GM19452 (cell line): ENCODE data around the gene RAPGEFL1.
"Not testable (repeated sequence)": the region's sequence is repeated elsewhere in the genome, so short reads cannot be mapped to it uniquely, and the experiment has no call there.

Source experiments
- ATAC-seq: cut with Tn5 transposase; IDR thresholded peaks from one replicate; pipeline ENCODE4 v1.9.1; 2021; ENCODE audit not compliant: unreplicated experiment

Gene RAPGEFL1

GRCh38 chr17:40173091-40173777 lies 4.0 kb upstream of the RAPGEFL1 start:
- ATAC-seq: no peak

DNA sequence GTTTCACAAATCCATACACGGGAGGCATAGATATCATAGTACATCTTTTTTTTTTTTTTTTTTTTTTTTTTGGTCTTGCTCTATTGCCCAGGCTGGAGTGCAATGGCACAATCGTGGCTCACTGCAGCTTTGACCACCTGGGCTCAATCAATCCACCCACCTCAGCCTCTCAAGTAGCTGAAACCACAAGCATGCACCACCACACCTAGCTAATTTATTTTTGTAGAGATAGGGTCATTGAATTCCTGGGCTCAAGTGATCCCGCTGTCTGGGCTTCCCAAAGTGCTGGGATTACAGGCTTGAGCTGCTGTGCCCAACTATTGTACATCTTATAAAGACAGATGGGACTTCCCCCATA lies 3.5 kb upstream of the RAPGEFL1 start:
- ATAC-seq: no peak

- ATAC-seq: no peak
These were observed 2.8 kb upstream of the RAPGEFL1 start for GRCh38 chr17:40174514-40174913.

DNA sequence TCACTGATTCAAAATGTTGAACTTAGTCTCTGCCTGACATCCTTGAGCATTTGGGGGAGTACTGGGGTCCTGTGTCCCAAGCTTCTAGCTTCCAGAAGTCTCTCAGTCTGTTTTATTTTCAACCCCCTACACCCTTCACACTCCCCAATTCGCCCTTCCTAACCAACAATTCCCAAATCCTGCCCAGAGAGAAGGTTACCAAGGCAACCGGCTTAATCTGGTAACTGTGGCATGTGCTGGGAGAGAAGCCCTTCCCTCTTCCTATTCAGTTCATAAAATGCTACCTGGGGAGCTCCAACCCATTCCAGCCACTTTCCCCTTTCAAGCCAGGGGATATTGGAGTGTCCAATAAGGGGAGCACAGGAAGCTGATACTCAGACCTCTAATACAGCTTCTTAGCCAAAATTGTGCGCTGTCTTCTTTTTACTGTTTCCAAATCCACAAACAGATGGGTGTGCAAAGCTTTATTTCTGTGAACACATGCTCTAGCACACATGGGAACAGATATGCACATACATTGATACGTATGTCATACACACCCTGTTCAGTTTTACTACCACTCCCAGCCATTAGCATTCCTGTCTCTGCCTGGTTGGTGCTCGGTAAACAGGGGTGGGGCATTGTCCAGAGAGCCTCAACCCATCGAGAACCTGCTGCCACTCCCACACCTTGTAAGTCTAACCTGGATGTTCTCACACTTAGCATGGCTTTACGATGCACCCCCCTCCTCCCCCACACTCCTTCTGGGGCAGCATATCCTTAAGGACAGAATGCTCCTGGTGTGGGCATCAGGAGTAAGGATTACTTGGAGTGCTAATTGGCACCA lies 1.1 kb upstream of the RAPGEFL1 start:
- no peak for ATAC-seq

DNA sequence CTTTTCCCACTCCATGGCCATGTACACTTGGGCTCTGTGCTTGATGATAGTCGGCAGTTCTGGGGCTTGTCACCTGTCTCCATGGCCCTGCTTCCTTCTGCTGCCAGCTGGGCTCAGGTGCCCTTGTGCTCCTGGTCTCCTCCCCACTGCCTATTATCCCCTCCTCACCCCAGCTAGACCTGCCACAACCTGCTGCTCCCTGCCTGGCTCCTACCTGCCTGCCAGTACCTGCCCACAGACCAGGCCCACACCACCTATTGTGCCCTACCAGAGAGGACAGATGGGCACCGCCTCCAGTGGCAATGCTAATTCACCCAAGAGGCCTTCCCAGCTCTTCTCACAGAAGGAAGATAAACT lies 538 bp upstream of the RAPGEFL1 start:
- no peak for ATAC-seq

DNA sequence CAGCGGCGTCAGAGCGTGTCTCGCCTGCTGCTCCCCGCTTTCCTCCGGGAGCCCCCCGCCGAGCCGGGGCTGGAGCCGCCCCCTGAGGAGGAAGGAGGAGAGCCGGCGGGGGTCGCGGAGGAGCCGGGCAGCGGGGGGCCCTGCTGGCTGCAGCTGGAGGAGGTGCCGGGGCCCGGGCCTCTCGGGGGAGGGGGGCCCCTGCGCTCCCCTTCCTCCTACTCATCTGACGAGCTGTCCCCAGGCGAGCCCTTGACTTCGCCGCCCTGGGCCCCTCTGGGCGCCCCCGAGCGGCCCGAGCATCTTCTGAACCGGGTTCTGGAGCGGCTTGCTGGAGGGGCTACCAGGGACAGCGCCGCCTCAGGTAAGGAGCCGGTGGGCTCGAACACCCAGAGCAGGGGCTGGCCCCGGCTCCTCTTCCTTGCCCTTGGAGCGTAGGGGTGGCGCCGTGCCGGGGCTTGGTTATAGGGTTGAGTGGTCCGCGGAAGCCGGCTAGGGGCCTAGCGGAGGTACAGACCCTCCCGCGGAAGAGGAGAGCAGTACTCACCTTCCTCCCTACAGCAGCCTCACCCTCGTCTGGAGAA lies 841 bp downstream of the RAPGEFL1 start:
- ATAC-seq: no peak

DNA sequence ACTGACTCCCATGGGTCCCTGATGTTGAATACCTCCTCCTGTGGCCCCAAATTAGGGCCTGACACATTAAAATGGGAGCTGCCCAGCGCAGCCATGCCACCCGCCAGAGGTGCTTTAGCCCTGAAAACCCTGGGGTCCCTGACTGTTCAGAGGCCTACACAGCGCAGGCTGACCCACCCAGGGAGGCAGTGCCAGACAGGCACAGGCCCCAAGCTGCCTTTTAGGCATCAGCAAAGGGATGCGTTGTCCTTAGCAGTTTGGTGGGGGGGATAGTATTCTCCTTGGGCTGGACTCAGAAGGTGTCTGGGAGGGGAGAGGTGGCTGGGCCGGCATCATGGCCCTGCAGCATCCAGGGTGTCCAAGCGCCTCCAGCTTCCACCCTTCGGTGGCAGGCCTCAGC lies 1.4 kb downstream of the RAPGEFL1 start:
- no peak for ATAC-seq

DNA sequence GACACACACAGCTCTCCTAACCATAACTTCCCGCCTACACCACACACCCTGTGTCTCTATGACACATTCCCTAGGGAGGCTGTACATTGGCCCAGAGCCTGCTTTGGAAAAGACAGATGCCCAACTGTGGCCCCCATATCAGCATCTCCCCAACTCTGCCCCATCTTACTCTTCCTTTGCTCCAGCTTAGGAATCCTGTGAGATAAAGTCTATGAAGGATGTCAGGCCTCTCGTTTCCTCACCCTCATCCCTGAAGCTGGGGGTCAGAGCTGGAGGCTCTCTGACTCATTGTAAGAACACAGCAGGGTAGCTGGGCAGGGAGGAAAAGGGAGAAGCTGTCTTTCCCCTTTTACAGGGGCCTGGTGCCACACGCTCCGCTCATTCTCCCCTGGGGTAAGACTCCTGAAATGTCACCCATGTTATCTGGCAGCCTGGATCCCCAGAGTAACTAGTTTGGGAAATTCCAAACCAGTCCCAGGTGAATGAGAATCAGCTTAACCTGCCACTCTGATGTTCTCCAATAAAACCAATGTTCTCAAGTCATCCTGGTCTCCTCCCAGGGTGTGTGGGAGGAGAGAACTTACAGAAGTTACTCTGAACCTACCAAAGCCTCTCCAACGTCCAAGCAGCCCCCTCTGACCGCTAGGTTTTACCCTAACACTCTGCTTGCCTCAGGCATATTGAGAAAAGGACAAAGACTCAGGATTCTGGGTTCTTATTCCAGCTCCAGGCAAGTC lies 2.8 kb downstream of the RAPGEFL1 start:
- no peak for ATAC-seq

- ATAC-seq: no peak
These were observed 3.4 kb downstream of the RAPGEFL1 start for GRCh38 chr17:40180694-40181093.

DNA sequence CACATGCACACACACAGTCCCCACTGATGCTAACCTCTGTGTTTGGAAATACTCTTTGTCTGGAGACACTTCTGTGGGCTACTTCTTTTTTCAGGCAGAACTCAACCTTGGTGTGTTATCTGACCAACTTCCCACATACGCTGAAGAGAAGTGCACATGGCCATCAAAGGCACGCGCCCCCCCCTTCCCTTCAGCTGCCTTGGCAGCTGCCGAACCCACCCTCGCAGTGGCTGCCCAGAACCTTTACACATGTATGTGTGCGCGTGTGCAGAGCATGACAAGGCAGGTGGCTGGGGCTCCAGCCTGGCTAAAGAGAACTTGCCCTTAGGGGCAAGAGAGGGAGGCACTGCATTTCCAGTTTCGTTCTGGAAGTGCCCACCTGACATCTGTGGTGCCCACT lies 3.9 kb downstream of the RAPGEFL1 start:
- no peak for ATAC-seq

- no peak for ATAC-seq
These were observed 5.3 kb downstream of the RAPGEFL1 start for GRCh38 chr17:40182606-40183005.

DNA sequence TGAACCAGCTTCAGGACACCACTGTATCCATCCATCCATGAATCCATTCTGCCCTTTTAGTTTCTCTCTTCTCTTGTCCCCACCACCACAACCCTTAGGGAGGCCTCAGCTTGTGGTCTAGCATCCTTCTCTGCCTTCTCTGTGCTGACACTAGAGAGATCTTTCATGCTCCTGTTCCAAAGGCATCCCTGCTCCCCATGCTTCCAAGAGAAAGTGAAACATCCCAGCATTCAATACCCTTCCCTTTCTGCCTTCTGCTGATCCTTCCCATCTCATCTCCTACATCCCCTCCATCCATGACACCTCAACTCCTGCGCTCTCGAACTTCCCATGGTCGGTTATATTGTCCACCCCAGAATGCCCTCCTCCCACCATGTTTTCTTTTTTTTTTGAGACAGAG lies 10.0 kb downstream of the RAPGEFL1 start:
- no peak for ATAC-seq

GRCh38 chr17:40188694-40189093 lies 11.4 kb downstream of the RAPGEFL1 start:
- no peak for ATAC-seq

DNA sequence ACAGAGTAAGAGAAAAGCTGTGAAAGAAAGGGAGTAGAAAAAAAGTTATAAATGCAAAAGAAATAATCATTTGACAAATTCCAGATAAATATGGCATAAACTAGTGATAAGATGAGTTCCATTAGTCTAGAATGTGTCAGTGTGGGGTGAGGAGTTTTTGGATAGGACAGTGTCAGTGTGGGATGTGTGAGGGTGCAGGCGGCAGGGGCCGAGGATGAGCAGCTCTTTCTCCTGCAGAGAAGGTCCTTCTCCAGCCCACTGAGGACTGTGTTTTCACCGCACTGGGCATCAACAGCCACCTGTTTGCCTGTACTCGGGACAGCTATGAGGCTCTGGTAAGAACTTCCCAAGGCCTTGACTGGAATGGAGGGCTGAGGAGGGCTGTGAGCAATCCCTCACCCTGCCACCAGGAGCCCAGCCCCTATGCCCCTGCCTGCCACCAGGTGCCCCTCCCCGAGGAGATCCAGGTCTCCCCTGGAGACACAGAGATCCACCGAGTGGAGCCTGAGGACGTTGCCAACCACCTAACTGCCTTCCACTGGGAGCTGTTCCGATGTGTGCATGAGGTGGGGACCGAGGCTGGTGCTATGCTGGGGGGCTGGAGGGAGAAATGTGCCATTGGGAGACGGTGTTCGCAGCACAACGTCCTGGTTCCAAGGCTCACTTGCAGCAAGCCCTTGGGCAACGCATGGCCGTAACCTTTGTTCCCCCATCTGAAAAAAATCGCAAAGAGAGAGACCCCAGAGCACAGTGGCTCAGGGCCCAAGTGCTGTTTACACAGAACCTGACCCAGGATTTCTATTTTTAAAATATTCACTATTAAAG lies 13.1 kb downstream of the RAPGEFL1 start:
- no peak for ATAC-seq

DNA sequence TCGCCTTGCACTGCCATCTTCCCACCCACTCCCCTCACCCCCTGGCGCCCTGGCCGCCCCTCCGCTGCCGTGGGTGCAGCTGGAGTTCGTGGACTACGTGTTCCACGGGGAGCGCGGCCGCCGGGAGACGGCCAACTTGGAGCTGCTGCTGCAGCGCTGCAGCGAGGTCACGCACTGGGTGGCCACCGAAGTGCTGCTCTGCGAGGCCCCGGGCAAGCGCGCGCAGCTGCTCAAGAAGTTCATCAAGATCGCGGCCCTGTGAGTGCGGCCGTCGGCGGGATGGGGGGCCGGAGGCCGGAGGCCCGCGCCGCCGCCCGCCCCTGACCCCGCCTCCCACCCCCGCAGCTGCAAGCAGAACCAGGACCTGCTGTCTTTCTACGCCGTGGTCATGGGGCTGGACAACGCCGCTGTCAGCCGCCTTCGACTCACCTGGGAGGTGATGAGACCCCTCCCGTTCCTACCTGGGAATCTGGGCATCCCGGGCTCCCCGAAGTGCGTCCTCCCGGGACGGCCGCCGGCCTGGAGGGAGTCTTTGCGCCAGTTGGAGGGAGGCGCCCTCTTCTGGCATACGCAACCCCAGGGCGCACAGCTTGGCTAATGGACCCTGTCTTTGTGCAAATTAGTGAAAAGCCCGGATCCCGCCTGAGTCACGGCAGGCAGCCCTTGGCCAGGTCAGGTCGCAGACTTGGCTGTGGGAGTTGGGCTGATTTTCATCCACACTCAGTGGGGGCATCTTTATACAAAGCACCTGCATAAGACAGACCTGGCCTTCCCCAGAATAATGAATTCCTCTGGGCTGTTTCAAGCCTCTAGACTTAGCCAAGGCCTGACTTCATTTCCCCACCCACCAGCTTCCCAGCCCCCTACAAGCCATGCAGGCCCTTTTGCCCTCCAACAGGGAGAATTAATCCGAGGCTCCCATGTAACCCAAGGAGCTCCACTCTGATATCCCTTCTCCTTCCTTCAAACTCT lies 14.3 kb downstream of the RAPGEFL1 start:
- peak; percentile 62 for ATAC-seq

DNA sequence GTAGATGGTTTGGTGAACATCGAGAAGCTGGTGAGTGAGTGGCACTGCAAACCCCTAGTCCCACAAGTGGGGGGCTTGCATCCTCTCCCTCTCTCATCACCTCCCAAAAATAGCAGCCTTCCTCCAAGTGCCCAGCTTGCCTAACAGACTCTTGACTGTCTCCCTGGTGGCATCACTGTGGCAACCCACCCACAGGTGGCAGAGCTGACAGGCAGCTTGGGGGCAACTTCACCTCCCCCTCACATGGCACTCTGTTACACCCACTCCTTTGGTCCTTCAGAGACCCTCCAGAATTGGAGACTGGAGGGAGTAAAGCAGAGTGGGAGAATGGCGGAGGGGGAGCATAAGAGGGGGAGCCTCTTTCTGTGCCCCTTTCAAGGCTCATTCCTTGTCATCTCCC lies 15.7 kb downstream of the RAPGEFL1 start:
- no peak for ATAC-seq

- ATAC-seq: no peak
These were observed 17.6 kb downstream of the RAPGEFL1 start for GRCh38 chr17:40194821-40195220.

- no peak for ATAC-seq
These were observed 20.3 kb downstream of the RAPGEFL1 start for GRCh38 chr17:40197550-40197949.

- not testable (repeated sequence) for ATAC-seq
These were observed 20.7 kb downstream of the RAPGEFL1 start for GRCh38 chr17:40197965-40198456.
